HepG2 (cell line): ENCODE results near the gene LIPC. TPM values are rescaled to one million over a fixed set of nuclear protein-coding genes. Genes with fewer than 3 reads are reported as not detected.

Experiments
- AGO2 ChIP-seq: fragments of 200-400 bp; formaldehyde crosslinking; optimal IDR thresholded peaks from 2 replicates; pipeline ENCODE3; 2017; ENCODE audit warnings: mild to moderate bottlenecking, low read depth, low read length, moderate library complexity
- BCL3 ChIP-seq: sonication (generic); formaldehyde crosslinking; IDR thresholded peaks from 2 replicates; pipeline ENCODE4 v1.5.1; 2020; ENCODE audit warnings: mild to moderate bottlenecking, missing genetic modification reagents, moderate library complexity
- CBX5 ChIP-seq: sonication (generic); formaldehyde crosslinking; IDR thresholded peaks from 2 replicates; pipeline ENCODE4 v1.4.0; 2020; ENCODE audit warnings: missing genetic modification reagents, borderline replicate concordance
- FOSL1 ChIP-seq: sonication (generic); formaldehyde crosslinking; IDR thresholded peaks from 2 replicates; pipeline ENCODE4 v1.9.0; 2021; ENCODE audit warnings: missing genetic modification reagents, borderline replicate concordance
- FOXJ3 ChIP-seq: sonication (generic); formaldehyde crosslinking; IDR thresholded peaks from 2 replicates; pipeline ENCODE4 v1.4.0; 2020; ENCODE audit warnings: missing genetic modification reagents, mild to moderate bottlenecking, borderline replicate concordance
- HBP1 ChIP-seq: IDR thresholded peaks from 2 replicates; pipeline ENCODE4 v1.6.1; 2016; ENCODE audit warnings: low read depth, control low read depth
- MAF1 ChIP-seq: sonication (generic); formaldehyde crosslinking; IDR thresholded peaks from 2 replicates; pipeline ENCODE4 v1.5.0; 2020; ENCODE audit warnings: missing genetic modification reagents, borderline replicate concordance
- NFIC ChIP-seq: IDR thresholded peaks from 2 replicates; pipeline ENCODE4 v1.6.1; 2012; ENCODE audit warnings: mild to moderate bottlenecking, low read length, inconsistent platforms
- PAF1 ChIP-seq: IDR thresholded peaks from 2 replicates; pipeline ENCODE4 v1.6.1; 2016; ENCODE audit warnings: missing genetic modification reagents, missing compliant biosample characterization
- RORA ChIP-seq: sonication (generic); formaldehyde crosslinking; IDR thresholded peaks from 2 replicates; pipeline ENCODE4 v1.5.0; 2020; ENCODE audit warnings: mild to moderate bottlenecking, missing genetic modification reagents, moderate library complexity
- SMARCE1 ChIP-seq: fragments of 450-650 bp; IDR thresholded peaks from 2 replicates; pipeline ENCODE4 v1.6.1; 2017; ENCODE audit warnings: borderline replicate concordance
- SMYD3 ChIP-seq: sonication (generic); formaldehyde crosslinking; IDR thresholded peaks from 2 replicates; pipeline ENCODE4 v1.8.1; 2023; ENCODE audit warnings: mild to moderate bottlenecking, missing genetic modification reagents
- SNAPC5 ChIP-seq: sonication (generic); formaldehyde crosslinking; IDR thresholded peaks from 2 replicates; pipeline ENCODE4 v1.8.1; 2023; ENCODE audit warnings: mild to moderate bottlenecking, missing genetic modification reagents, borderline replicate concordance
- SOX5 ChIP-seq: IDR thresholded peaks from 2 replicates; pipeline ENCODE4 v1.6.1; 2016; ENCODE audit warnings: borderline replicate concordance
- TAF15 ChIP-seq: fragments of 200-400 bp; formaldehyde crosslinking; IDR thresholded peaks from one replicate; pipeline ENCODE4 v1.6.1; 2018; ENCODE audit warnings: mild to moderate bottlenecking, low read depth, low read length; ENCODE audit not compliant: poor library complexity, severe bottlenecking
- U2AF1 ChIP-seq: fragments of 200-400 bp; formaldehyde crosslinking; optimal IDR thresholded peaks from 2 replicates; pipeline ENCODE3; 2017; ENCODE audit warnings: mild to moderate bottlenecking, low read depth, low read length
- ZBTB39 ChIP-seq: sonication (generic); formaldehyde crosslinking; IDR thresholded peaks from 2 replicates; pipeline ENCODE4 v1.5.0; 2020; ENCODE audit warnings: missing genetic modification reagents
- ZFP37 ChIP-seq: sonication (generic); formaldehyde crosslinking; IDR thresholded peaks from 2 replicates; pipeline ENCODE4 v1.4.0; 2020; ENCODE audit warnings: missing genetic modification reagents, borderline replicate concordance
- ZNF101 ChIP-seq: sonication (generic); formaldehyde crosslinking; IDR thresholded peaks from 2 replicates; pipeline ENCODE4 v1.4.0; 2020; ENCODE audit warnings: mild to moderate bottlenecking, low read depth, missing genetic modification reagents, borderline replicate concordance
- ZNF24 ChIP-seq: fragments of 450-650 bp; IDR thresholded peaks from 2 replicates; pipeline ENCODE4 v1.6.1; 2017; ENCODE audit warnings: antibody characterized with exemption, mild to moderate bottlenecking
- ZNF501 ChIP-seq: sonication (generic); formaldehyde crosslinking; IDR thresholded peaks from 2 replicates; pipeline ENCODE4 v1.5.1; 2020; ENCODE audit warnings: mild to moderate bottlenecking, moderate library complexity, missing genetic modification reagents
- ZNF557 ChIP-seq: sonication (generic); formaldehyde crosslinking; IDR thresholded peaks from 2 replicates; pipeline ENCODE4 v1.4.0; 2020; ENCODE audit warnings: missing genetic modification reagents
- ZSCAN31 ChIP-seq: sonication (generic); formaldehyde crosslinking; IDR thresholded peaks from 2 replicates; pipeline ENCODE4 v1.5.0; 2020; ENCODE audit warnings: low read depth, mild to moderate bottlenecking, missing genetic modification reagents
- polyA plus RNA-seq, 8 experiments: library from polyadenylated mRNA; depleted of rRNA in 3 of 8; stranded (reverse) in 7 of 8; unstranded in 1 of 8; fragments of >200 nt; fragmentation: Illumina TruSeq in 4 of 8; extraction: Trizol in 4 of 8; gene quantifications; 2 replicates each; pipeline versions ENCODE4 v1.2.1 to v1.2.3, GENCODE V29; 2011 to 2016; ENCODE audit warnings: low read depth in 4 of 8, missing spikeins in 1 of 8, mixed read lengths in 1 of 8; ENCODE audit not compliant: insufficient read depth in 1 of 8
- total RNA-seq, 5 experiments: library from RNA; depleted of rRNA; stranded (reverse); fragments of >200 nt; fragmentation: Illumina TruSeq; extraction: Trizol; gene quantifications; 2 replicates each; pipeline ENCODE4 v1.2.3, GENCODE V29; 2016; ENCODE audit warnings: low read depth in 1 of 5

LIPC gene
- total and polyA plus RNA-seq, 2 of the 13 experiments (the other 11 are each of a cell fraction or from before 2014, with no cell fraction given), result 26.0 to 38.0 TPM

GRCh38 chr15:58469432-58470353 is 37.9 kb downstream of the LIPC start (continued):
- no peak for TF ChIP-seq BCL3 (CRISPR knock-in tag)
- TF ChIP-seq ZNF24, result no peak
- TF ChIP-seq MAF1 (CRISPR knock-in tag), result no peak
- no peak for TF ChIP-seq ZNF101 (CRISPR knock-in tag)
- TF ChIP-seq ZBTB39 (CRISPR knock-in tag), result no peak
- TF ChIP-seq AGO2, result no peak
- TF ChIP-seq CBX5, result no peak; the same call in 1 of the 2 replicates
- peak; percentile 93 for TF ChIP-seq FOSL1 (CRISPR knock-in tag)
- no peak for TF ChIP-seq PAF1 (CRISPR knock-in tag)
- no peak for TF ChIP-seq ZFP37 (CRISPR knock-in tag)
- no peak for TF ChIP-seq ZSCAN31 (CRISPR knock-in tag)
- no peak for TF ChIP-seq TAF15
- TF ChIP-seq ZNF557 (CRISPR knock-in tag), result no peak
- no peak for TF ChIP-seq RORA (CRISPR knock-in tag)
- TF ChIP-seq SMARCE1, result no peak
- no peak for TF ChIP-seq SNAPC5 (CRISPR knock-in tag)
- TF ChIP-seq U2AF1, result no peak
- TF ChIP-seq FOXJ3 (CRISPR knock-in tag), result no peak
- TF ChIP-seq SMYD3, result no peak
- TF ChIP-seq NFIC, result 0 out of 2 replicates have a peak, but pooled peaks have one; percentile 30
- TF ChIP-seq HBP1, result no peak
- TF ChIP-seq ZNF501 (CRISPR knock-in tag), result no peak; the same call in 1 of the 2 replicates
- peak; percentile 71; the same call in 1 of the 2 replicates for TF ChIP-seq SOX5 (CRISPR knock-in tag)
